Ecto neural progenitor cell (in vitro differentiated cells): ENCODE results near the gene LZTR1.

Experiments used
- DNase-seq: peaks from one replicate; pipeline ENCODE4 v3.0.0-alpha.2; 2018; ENCODE audit warnings: low spot score

The LZTR1 gene

GRCh38 chr22:20951151-20951931 is 30.8 kb upstream of the LZTR1 start:
- no peak for DNase-seq

GRCh38 chr22:20951932-20952380 is 30.1 kb upstream of the LZTR1 start:
- DNase-seq, result no peak

- DNase-seq, result no peak
Observed at GRCh38 chr22:20952544-20953341, 29.4 kb upstream of the LZTR1 start.

GRCh38 chr22:20953342-20953608 is 28.8 kb upstream of the LZTR1 start:
- DNase-seq, result no peak

- DNase-seq, result no peak
Observed at GRCh38 chr22:20953668-20954500, 28.2 kb upstream of the LZTR1 start.

- DNase-seq, result no peak
Observed at GRCh38 chr22:20955548-20955947, 26.5 kb upstream of the LZTR1 start.

- peak; percentile 68 for DNase-seq
Observed at GRCh38 chr22:20956258-20957101, 25.6 kb upstream of the LZTR1 start.

- DNase-seq, result peak; percentile 59
Observed at GRCh38 chr22:20957102-20957682, 24.9 kb upstream of the LZTR1 start.

GRCh38 chr22:20957683-20958431 is 24.2 kb upstream of the LZTR1 start:
- peak; percentile 55 for DNase-seq

GRCh38 chr22:20959578-20960461 is 22.3 kb upstream of the LZTR1 start:
- DNase-seq, result no peak

- DNase-seq, result no peak
Observed at GRCh38 chr22:20960609-20961008, 21.5 kb upstream of the LZTR1 start.

- no peak for DNase-seq
Observed at GRCh38 chr22:20962491-20962945, 19.6 kb upstream of the LZTR1 start.

- no peak for DNase-seq
Observed at GRCh38 chr22:20963201-20964052, 18.7 kb upstream of the LZTR1 start.

GRCh38 chr22:20964090-20964798 is 17.9 kb upstream of the LZTR1 start:
- DNase-seq, result no peak

GRCh38 chr22:20964799-20965103 is 17.3 kb upstream of the LZTR1 start:
- DNase-seq, result no peak

GRCh38 chr22:20965104-20965887 is 16.8 kb upstream of the LZTR1 start:
- DNase-seq, result no peak
